RWPE2 (cell line): ENCODE data around the gene ISY1.
A peak's percentile ranks its signal among the peaks of the same experiment; 100 is the strongest.
"Not testable (repeated sequence)": the region's sequence is repeated elsewhere in the genome, so short reads cannot be mapped to it uniquely, and the experiment has no call there.

ENCODE experiments used
- ATAC-seq: fragments of 200-7000 bp; cut with Tn5 transposase; 3 replicates; pipeline ENCODE4 v1.9.1; 2021; ENCODE audit warnings: low read depth
- DNase-seq: peaks from one replicate; pipeline ENCODE4 v3.0.0-alpha.2; 2020; ENCODE audit warnings: low spot score
- H3K27ac ChIP-seq: fragments of 450-650 bp; 2 replicates; pipeline ENCODE4 v1.5.1; 2017; ENCODE audit warnings: mild to moderate bottlenecking; ENCODE audit not compliant: poor library complexity, severe bottlenecking
- H3K27me3 ChIP-seq: fragments of 250-450 bp; sonication (Bioruptor Pico); 2 replicates; pipeline ENCODE4 v1.5.1; 2021; ENCODE audit warnings: mild to moderate bottlenecking, moderate library complexity; ENCODE audit not compliant: insufficient read depth, poor library complexity, severe bottlenecking
- H3K36me3 ChIP-seq: fragments of 250-450 bp; sonication (Bioruptor Pico); 2 replicates; pipeline ENCODE4 v1.5.1; 2020; ENCODE audit warnings: low read depth, mild to moderate bottlenecking, moderate library complexity
- H3K4me1 ChIP-seq: fragments of 250-450 bp; sonication (Bioruptor Pico); 2 replicates; pipeline ENCODE4 v1.5.1; 2021; ENCODE audit warnings: mild to moderate bottlenecking, moderate library complexity; ENCODE audit not compliant: insufficient read depth, poor library complexity, severe bottlenecking
- H3K4me3 ChIP-seq: fragments of 250-450 bp; sonication (Bioruptor Pico); 2 replicates; pipeline ENCODE4 v1.5.1; 2021; ENCODE audit warnings: mild to moderate bottlenecking, moderate library complexity; ENCODE audit not compliant: severe bottlenecking
- H3K9me3 ChIP-seq: fragments of 250-450 bp; sonication (Bioruptor Pico); 2 replicates; pipeline ENCODE4 v1.5.1; 2021; ENCODE audit warnings: mild to moderate bottlenecking, moderate library complexity; ENCODE audit not compliant: severe bottlenecking
- CTCF ChIP-seq: fragments of 450-650 bp; IDR thresholded peaks from one replicate; pipeline ENCODE4 v1.5.1; 2017; ENCODE audit warnings: mild to moderate bottlenecking, moderate library complexity; ENCODE audit not compliant: poor library complexity, severe bottlenecking

The ISY1 gene

GRCh38 chr3:129101370-129102138 is 59.3 kb downstream of the ISY1 start:
- no peak for TF ChIP-seq CTCF
- no peak overlapping the region for H3K27ac ChIP-seq

GRCh38 chr3:129100274-129100673 is 60.6 kb downstream of the ISY1 start:
- no peaks in the 10 kb centered on the region for H3K9me3 ChIP-seq
- H3K4me3 ChIP-seq, result no peak overlapping the region
- no peak for TF ChIP-seq CTCF
- ATAC-seq, result no peak
- H3K4me1 ChIP-seq, result no peaks in the 10 kb centered on the region
- no peak overlapping the region for H3K27ac ChIP-seq
- 0 out of 2 replicates have a peak, but pooled peaks cover 6% of the 10 kb centered on the region for H3K36me3 ChIP-seq
- H3K27me3 ChIP-seq, result no peaks in the 10 kb centered on the region
- no peak for DNase-seq

More at GRCh38 chr3:129101370-129102138, 59.3 kb downstream of the ISY1 start:
- H3K27me3 ChIP-seq, result no peaks in the 10 kb centered on the region
- no peak overlapping the region for H3K4me3 ChIP-seq
- DNase-seq (no peak), ATAC-seq (no peak; the same call in 2 of the 3 replicates)
- no peaks in the 10 kb centered on the region for H3K9me3 ChIP-seq
- H3K36me3 ChIP-seq, result 0 out of 2 replicates have a peak, but pooled peaks cover 6% of the 10 kb centered on the region
- H3K4me1 ChIP-seq, result no peaks in the 10 kb centered on the region

DNA sequence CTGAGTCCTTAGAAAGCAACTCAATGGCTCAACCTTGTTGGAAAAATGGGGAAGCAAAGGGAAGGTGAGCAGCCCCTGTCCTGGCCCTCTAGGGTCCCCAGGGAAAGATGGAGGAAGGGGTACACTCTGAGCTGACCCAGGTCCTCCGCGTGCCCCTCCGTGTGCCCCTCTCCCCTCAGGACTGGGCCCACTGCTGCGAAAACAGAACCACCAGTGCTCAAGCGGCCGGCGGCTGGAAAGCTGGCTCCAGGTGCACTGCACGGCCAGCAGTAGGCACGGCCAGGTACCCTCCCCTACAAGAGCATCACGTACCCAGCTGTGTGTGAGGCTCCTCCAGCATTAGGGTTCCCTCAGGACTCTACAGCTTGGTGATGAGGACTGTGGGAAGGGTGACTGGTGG is 65.6 kb downstream of the ISY1 start:
- no peak overlapping the region for H3K4me3 ChIP-seq
- no peak for TF ChIP-seq CTCF
- H3K27ac ChIP-seq, result no peak overlapping the region
- peaks cover 20% of the 10 kb centered on the region for H3K36me3 ChIP-seq
- H3K9me3 ChIP-seq, result no peaks in the 10 kb centered on the region
- no peak for DNase-seq
- no peak for ATAC-seq
- H3K27me3 ChIP-seq, result no peaks in the 10 kb centered on the region
- no peaks in the 10 kb centered on the region for H3K4me1 ChIP-seq

DNA sequence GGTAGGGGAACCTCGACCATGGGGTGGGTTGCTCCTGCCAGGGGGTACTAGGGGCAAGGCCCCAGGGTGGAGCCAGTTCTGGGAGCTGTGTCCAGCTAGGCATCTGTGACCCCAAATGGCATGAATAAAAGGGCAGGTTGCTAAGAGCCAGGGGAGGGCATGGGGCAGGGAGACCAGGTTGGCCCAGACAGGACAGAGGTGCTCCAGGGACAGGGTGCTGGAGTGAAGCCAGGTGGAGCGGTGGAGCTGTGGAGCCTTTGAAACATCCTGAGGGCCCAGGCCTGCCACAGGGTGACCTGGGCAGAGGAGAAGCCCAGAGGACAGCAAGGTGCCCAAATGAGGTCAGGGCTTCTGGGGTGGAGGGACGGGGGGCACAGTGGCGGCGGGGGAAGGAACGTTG is 72.6 kb downstream of the ISY1 start:
- H3K4me3 ChIP-seq, H3K9me3 ChIP-seq, H3K36me3 ChIP-seq, H3K27ac ChIP-seq, H3K4me1 ChIP-seq, H3K27me3 ChIP-seq, DNase-seq: not testable (repeated sequence)
- ATAC-seq, result peak; percentile 6; the same call in 1 of the 3 replicates

- not testable (repeated sequence) for H3K9me3 ChIP-seq, DNase-seq, H3K36me3 ChIP-seq, H3K4me3 ChIP-seq, H3K27me3 ChIP-seq, H3K27ac ChIP-seq, H3K4me1 ChIP-seq
- peak; percentile 72 for ATAC-seq
These were observed 73.0 kb downstream of the ISY1 start for GRCh38 chr3:129087904-129088303.

- Histone ChIP-seq H3K27me3 (no peaks in the 10 kb centered on the region), H3K27ac (peak overlapping the region; percentile 47), H3K4me3 (no peak overlapping the region), H3K4me1 (peaks cover 4% of the 10 kb centered on the region), H3K36me3 (peaks cover 3% of the 10 kb centered on the region), H3K9me3 (no peaks in the 10 kb centered on the region)
- DNase-seq (no peak), ATAC-seq (peak; percentile 51; the same call in 2 of the 3 replicates)
- no peak for TF ChIP-seq CTCF
These were observed 73.6 kb downstream of the ISY1 start for GRCh38 chr3:129087138-129087702.
